ENCODE data around the gene MST1.

- no peak for TF ChIP-seq POLR2A (IDR thresholded peaks at IDR 0.05)
- TF ChIP-seq, protein P1, sequence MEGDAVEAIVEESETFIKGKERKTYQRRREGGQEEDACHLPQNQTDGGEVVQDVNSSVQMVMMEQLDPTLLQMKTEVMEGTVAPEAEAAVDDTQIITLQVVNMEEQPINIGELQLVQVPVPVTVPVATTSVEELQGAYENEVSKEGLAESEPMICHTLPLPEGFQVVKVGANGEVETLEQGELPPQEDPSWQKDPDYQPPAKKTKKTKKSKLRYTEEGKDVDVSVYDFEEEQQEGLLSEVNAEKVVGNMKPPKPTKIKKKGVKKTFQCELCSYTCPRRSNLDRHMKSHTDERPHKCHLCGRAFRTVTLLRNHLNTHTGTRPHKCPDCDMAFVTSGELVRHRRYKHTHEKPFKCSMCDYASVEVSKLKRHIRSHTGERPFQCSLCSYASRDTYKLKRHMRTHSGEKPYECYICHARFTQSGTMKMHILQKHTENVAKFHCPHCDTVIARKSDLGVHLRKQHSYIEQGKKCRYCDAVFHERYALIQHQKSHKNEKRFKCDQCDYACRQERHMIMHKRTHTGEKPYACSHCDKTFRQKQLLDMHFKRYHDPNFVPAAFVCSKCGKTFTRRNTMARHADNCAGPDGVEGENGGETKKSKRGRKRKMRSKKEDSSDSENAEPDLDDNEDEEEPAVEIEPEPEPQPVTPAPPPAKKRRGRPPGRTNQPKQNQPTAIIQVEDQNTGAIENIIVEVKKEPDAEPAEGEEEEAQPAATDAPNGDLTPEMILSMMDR (IDR thresholded peaks at IDR 0.05), result no peak
- TF ChIP-seq EP300 (IDR thresholded peaks at IDR 0.05), result no peak
These were observed 50.8 kb downstream of the MST1 start for GRCh38 chr3:49638445-49638844.
